ENCODE results near the gene TBXA2R.

DNA sequence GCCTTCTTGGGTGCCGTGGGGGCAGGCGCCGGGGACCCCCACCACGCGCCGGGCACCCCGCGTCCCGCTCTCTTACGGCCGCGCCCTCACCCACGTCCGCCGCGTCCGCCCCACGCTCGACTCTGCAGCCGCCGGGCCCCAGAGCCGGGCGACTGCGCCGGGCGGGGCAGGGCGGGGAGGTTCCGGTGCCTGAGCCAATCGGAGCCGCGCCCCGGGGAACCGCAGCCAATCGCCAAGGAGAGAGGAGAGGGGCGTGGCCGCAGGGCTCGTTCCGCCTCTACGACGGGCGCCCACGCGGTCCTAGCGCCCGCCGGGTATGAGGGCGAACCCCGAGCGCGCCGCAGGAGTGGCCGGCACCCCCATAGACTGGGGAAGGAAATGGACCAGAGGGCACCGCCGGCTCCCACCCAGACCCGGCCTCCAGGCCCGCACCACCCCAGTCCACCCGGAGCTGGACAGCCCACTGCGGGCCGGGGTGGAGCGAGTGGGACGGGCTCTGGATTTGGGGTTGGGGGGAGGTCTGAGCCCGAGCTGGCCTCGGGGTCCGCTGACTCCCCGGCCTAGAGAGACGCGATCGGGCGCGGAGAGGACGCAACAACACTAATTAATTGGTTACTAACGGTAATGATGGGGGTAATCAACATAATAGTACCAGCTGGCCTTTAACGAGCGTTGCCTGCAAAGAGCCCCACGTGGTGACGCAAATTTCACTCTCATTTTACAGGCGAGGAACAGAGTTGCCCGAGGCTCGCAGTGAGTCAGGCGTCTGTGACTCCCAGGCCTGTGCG, 49.0 kb downstream of the TBXA2R start, which contains the start of gene MFSD12:
- TF ChIP-seq, protein P1, sequence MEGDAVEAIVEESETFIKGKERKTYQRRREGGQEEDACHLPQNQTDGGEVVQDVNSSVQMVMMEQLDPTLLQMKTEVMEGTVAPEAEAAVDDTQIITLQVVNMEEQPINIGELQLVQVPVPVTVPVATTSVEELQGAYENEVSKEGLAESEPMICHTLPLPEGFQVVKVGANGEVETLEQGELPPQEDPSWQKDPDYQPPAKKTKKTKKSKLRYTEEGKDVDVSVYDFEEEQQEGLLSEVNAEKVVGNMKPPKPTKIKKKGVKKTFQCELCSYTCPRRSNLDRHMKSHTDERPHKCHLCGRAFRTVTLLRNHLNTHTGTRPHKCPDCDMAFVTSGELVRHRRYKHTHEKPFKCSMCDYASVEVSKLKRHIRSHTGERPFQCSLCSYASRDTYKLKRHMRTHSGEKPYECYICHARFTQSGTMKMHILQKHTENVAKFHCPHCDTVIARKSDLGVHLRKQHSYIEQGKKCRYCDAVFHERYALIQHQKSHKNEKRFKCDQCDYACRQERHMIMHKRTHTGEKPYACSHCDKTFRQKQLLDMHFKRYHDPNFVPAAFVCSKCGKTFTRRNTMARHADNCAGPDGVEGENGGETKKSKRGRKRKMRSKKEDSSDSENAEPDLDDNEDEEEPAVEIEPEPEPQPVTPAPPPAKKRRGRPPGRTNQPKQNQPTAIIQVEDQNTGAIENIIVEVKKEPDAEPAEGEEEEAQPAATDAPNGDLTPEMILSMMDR (conservative IDR thresholded peaks at IDR 0.05; ENCODE audit: low read depth, low read length): no peak
- TF ChIP-seq POLR2A (IDR thresholded peaks at IDR 0.05; ENCODE audit: low read depth, low read length) (peak; percentile 88), RFX5 (IDR thresholded peaks at IDR 0.05; ENCODE audit: low read depth, low read length) (no peak), MXI1 (IDR thresholded peaks at IDR 0.05; ENCODE audit: borderline replicate concordance, low read depth, low read length) (peak; percentile 79), RAD21 (IDR thresholded peaks at IDR 0.05; ENCODE audit: low read length) (no peak), BHLHE40 (IDR thresholded peaks at IDR 0.05; ENCODE audit: low read depth, low read length) (no peak)
- TF ChIP-seq, protein P2, sequence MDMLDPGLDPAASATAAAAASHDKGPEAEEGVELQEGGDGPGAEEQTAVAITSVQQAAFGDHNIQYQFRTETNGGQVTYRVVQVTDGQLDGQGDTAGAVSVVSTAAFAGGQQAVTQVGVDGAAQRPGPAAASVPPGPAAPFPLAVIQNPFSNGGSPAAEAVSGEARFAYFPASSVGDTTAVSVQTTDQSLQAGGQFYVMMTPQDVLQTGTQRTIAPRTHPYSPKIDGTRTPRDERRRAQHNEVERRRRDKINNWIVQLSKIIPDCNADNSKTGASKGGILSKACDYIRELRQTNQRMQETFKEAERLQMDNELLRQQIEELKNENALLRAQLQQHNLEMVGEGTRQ (IDR thresholded peaks at IDR 0.05; ENCODE audit: low read depth, low read length): peak; percentile 85
